NCI-H226 (cell line): Measurements from ENCODE around the gene DUSP22.

Experiments used
- DNase-seq: peaks from one replicate; pipeline ENCODE4 v3.0.0-alpha.2; 2015

Gene DUSP22

GRCh38 chr6:341914-342831, 49.9 kb downstream of the DUSP22 start:
- no peak for DNase-seq

- DNase-seq = no peak
Measured at GRCh38 chr6:342832-343179, 50.5 kb downstream of the DUSP22 start.

- DNase-seq = no peak
Measured at GRCh38 chr6:343226-343935, 51.1 kb downstream of the DUSP22 start.

GRCh38 chr6:343960-344815, 51.9 kb downstream of the DUSP22 start:
- no peak for DNase-seq

GRCh38 chr6:344816-345340, 52.6 kb downstream of the DUSP22 start:
- no peak for DNase-seq

GRCh38 chr6:345747-346385, 53.6 kb downstream of the DUSP22 start:
- DNase-seq = no peak

GRCh38 chr6:346386-347030, 54.2 kb downstream of the DUSP22 start:
- no peak for DNase-seq

GRCh38 chr6:347232-347631, 54.9 kb downstream of the DUSP22 start:
- no peak for DNase-seq

- DNase-seq = no peak
Measured at GRCh38 chr6:347951-348859, 55.9 kb downstream of the DUSP22 start.

GRCh38 chr6:348860-349396, 56.6 kb downstream of the DUSP22 start:
- no peak for DNase-seq

GRCh38 chr6:349491-349921, 57.2 kb downstream of the DUSP22 start:
- DNase-seq = no peak

GRCh38 chr6:350371-350770, 58.1 kb downstream of the DUSP22 start:
- DNase-seq = no peak

GRCh38 chr6:351011-351866, 59.0 kb downstream of the DUSP22 start:
- DNase-seq = no peak

GRCh38 chr6:351867-352289, 59.6 kb downstream of the DUSP22 start:
- DNase-seq = no peak

GRCh38 chr6:352474-352873, 60.2 kb downstream of the DUSP22 start:
- DNase-seq = no peak

- DNase-seq = no peak
Measured at GRCh38 chr6:352896-353470, 60.7 kb downstream of the DUSP22 start.

GRCh38 chr6:353642-354614, 61.6 kb downstream of the DUSP22 start:
- no peak for DNase-seq
